GM19324 (cell line): ENCODE data around the gene TBX19.

Source experiments
- ATAC-seq: cut with Tn5 transposase; IDR thresholded peaks from one replicate; pipeline ENCODE4 v1.9.1; 2021; ENCODE audit warnings: mild to moderate bottlenecking, moderate library complexity; ENCODE audit not compliant: unreplicated experiment, low FRiP score

TBX19 gene

GRCh38 chr1:168279253-168279652, 1.4 kb upstream of the TBX19 start:
- ATAC-seq = no peak

- ATAC-seq = no peak
Observed at GRCh38 chr1:168281603-168282325, 1.1 kb downstream of the TBX19 start.

- ATAC-seq = no peak
Observed at GRCh38 chr1:168285521-168285790, 4.8 kb downstream of the TBX19 start.

- no peak for ATAC-seq
Observed at GRCh38 chr1:168285971-168286927, 5.6 kb downstream of the TBX19 start.

GRCh38 chr1:168287237-168287664, 6.6 kb downstream of the TBX19 start:
- ATAC-seq = no peak

GRCh38 chr1:168288311-168289052, 7.8 kb downstream of the TBX19 start:
- no peak for ATAC-seq

GRCh38 chr1:168291222-168291837, 10.7 kb downstream of the TBX19 start:
- ATAC-seq = no peak

- ATAC-seq = no peak
Observed at GRCh38 chr1:168293356-168293755, 12.7 kb downstream of the TBX19 start.

- ATAC-seq = no peak
Observed at GRCh38 chr1:168295411-168296114, 14.9 kb downstream of the TBX19 start.

GRCh38 chr1:168297019-168297730, 16.5 kb downstream of the TBX19 start:
- no peak for ATAC-seq

- no peak for ATAC-seq
Observed at GRCh38 chr1:168298446-168298845, 17.8 kb downstream of the TBX19 start.

GRCh38 chr1:168300626-168301025, 19.9 kb downstream of the TBX19 start:
- ATAC-seq = no peak

- no peak for ATAC-seq
Observed at GRCh38 chr1:168301664-168302320, 21.1 kb downstream of the TBX19 start.

GRCh38 chr1:168303716-168304540, 23.3 kb downstream of the TBX19 start:
- no peak for ATAC-seq

GRCh38 chr1:168304865-168305264, 24.2 kb downstream of the TBX19 start:
- ATAC-seq = no peak

GRCh38 chr1:168312718-168313604, 32.3 kb downstream of the TBX19 start:
- ATAC-seq = no peak

- no peak for ATAC-seq
Observed at GRCh38 chr1:168316142-168316541, 35.5 kb downstream of the TBX19 start.
